ENCODE measurements around the gene MAPKAPK3. TPM values are rescaled to one million over a fixed set of nuclear protein-coding genes. Genes with fewer than 3 reads are reported as not detected.

The MAPKAPK3 gene
- total RNA-seq, 1 donor from 2014 or later, result 359 TPM

GRCh38 chr3:50607271-50608091 lies 9.5 kb upstream of the MAPKAPK3 start:
- no peak for DNase-seq
- Histone ChIP-seq H3K36me3 (peaks cover 21% of the 10 kb centered on the region), H3K4me3 (peak overlapping the region; percentile 18), H3K4me1 (peaks cover 96% of the 10 kb centered on the region), H3K9me3 (replicated peaks) (no peaks in the 10 kb centered on the region), H3K27me3 (ENCODE audit: low read depth) (no peaks in the 10 kb centered on the region), H3K27ac (replicated peaks) (peak overlapping the region; percentile 100)
- intact Hi-C loops (cut with micrococcal nuclease), result no loop called here
- TF ChIP-seq CTCF (IDR thresholded peaks at IDR 0.05; ENCODE audit: borderline replicate concordance), result no peak

- intact Hi-C loops (cut with micrococcal nuclease), result no loop called here
- peaks cover 21% of the 10 kb centered on the region for H3K36me3 ChIP-seq
- peak overlapping the region; percentile 81 for H3K4me3 ChIP-seq
- TF ChIP-seq CTCF (IDR thresholded peaks at IDR 0.05; ENCODE audit: borderline replicate concordance), result no peak
- H3K4me1 ChIP-seq, result peaks cover 96% of the 10 kb centered on the region
- no peaks in the 10 kb centered on the region for H3K9me3 ChIP-seq (replicated peaks)
- peak overlapping the region; percentile 100 for H3K27ac ChIP-seq (replicated peaks)
- no peaks in the 10 kb centered on the region for H3K27me3 ChIP-seq (ENCODE audit: low read depth)
- no peak for DNase-seq
Observed at GRCh38 chr3:50608278-50608677, 8.7 kb upstream of the MAPKAPK3 start.

GRCh38 chr3:50609071-50609762 lies 7.7 kb upstream of the MAPKAPK3 start:
- H3K9me3 ChIP-seq (replicated peaks), result no peaks in the 10 kb centered on the region
- H3K27me3 ChIP-seq (ENCODE audit: low read depth), result no peaks in the 10 kb centered on the region
- TF ChIP-seq CTCF (IDR thresholded peaks at IDR 0.05; ENCODE audit: borderline replicate concordance), result no peak
- peaks cover 94% of the 10 kb centered on the region for H3K4me1 ChIP-seq
- peaks cover 21% of the 10 kb centered on the region for H3K36me3 ChIP-seq
- H3K27ac ChIP-seq (replicated peaks), result peak overlapping the region; percentile 100
- DNase-seq, result no peak
- intact Hi-C loops (cut with micrococcal nuclease), result no loop called here
- H3K4me3 ChIP-seq, result peak overlapping the region; percentile 81

- Histone ChIP-seq H3K4me1 (peaks cover 89% of the 10 kb centered on the region), H3K4me3 (peak overlapping the region; percentile 81), H3K27me3 (ENCODE audit: low read depth) (no peaks in the 10 kb centered on the region), H3K27ac (replicated peaks) (peak overlapping the region; percentile 100), H3K9me3 (replicated peaks) (no peaks in the 10 kb centered on the region), H3K36me3 (peaks cover 21% of the 10 kb centered on the region)
- DNase-seq, result no peak
- intact Hi-C loops (cut with micrococcal nuclease), result no loop called here
- TF ChIP-seq CTCF (IDR thresholded peaks at IDR 0.05; ENCODE audit: borderline replicate concordance), result no peak
Observed at GRCh38 chr3:50609763-50610085, 7.2 kb upstream of the MAPKAPK3 start.

GRCh38 chr3:50610181-50610971 lies 6.6 kb upstream of the MAPKAPK3 start:
- H3K4me1 ChIP-seq, result peaks cover 83% of the 10 kb centered on the region
- no peaks in the 10 kb centered on the region for H3K27me3 ChIP-seq (ENCODE audit: low read depth)
- peak; percentile 22 for DNase-seq
- peaks cover 21% of the 10 kb centered on the region for H3K36me3 ChIP-seq
- TF ChIP-seq CTCF (IDR thresholded peaks at IDR 0.05; ENCODE audit: borderline replicate concordance), result no peak
- no peaks in the 10 kb centered on the region for H3K9me3 ChIP-seq (replicated peaks)
- peak overlapping the region; percentile 81 for H3K4me3 ChIP-seq
- H3K27ac ChIP-seq (replicated peaks), result peak overlapping the region; percentile 100
- intact Hi-C loops (cut with micrococcal nuclease), result no loop called here

Measured in left ventricle myocardium inferior (tissue), 1 donor.